ENCODE data around the gene TBC1D20. TPM values are rescaled to one million over a fixed set of nuclear protein-coding genes. Genes with fewer than 3 reads are reported as not detected.
A peak's percentile ranks its signal among the peaks of the same experiment; 100 is the strongest.

Gene TBC1D20
- total and polyA plus RNA-seq, 3 donors from 2014 or later = 43.5 to 52.6 (median 45.7) TPM

- WGBS, 2 donors = 55 to 56% methylated on average over 12 of the region's 12 CpGs
- Histone ChIP-seq H3K9me3 (no peaks in the 10 kb centered on the region), H3K36me3 (ENCODE audit: low read depth, missing control alignments) (no peaks in the 10 kb centered on the region), H3K4me3 (no peak overlapping the region), H3K4me1 (peaks cover 13% of the 10 kb centered on the region), H3K27me3 (no peaks in the 10 kb centered on the region), H3K27ac (peak overlapping the region in 1 of 2 donors; percentile 20)
- no peak for DNase-seq
- intact Hi-C loops (cut with DNase I; ENCODE audit: low total_unique reads) = no loop called here
- TF ChIP-seq POLR2A (IDR thresholded peaks at IDR 0.05) (no peak), CTCF (IDR thresholded peaks at IDR 0.05) (no peak)
Observed at GRCh38 chr20:444862-445426, 17.4 kb downstream of the TBC1D20 start.

- intact Hi-C loops (cut with DNase I; ENCODE audit: low total_unique reads) = no loop called here
- no peaks in the 10 kb centered on the region for H3K9me3 ChIP-seq
- H3K36me3 ChIP-seq (ENCODE audit: low read depth, missing control alignments) = no peaks in the 10 kb centered on the region
- H3K4me3 ChIP-seq = no peak overlapping the region
- no peak for TF ChIP-seq CTCF (IDR thresholded peaks at IDR 0.05)
- TF ChIP-seq POLR2A (IDR thresholded peaks at IDR 0.05) = no peak
- DNase-seq = no peak
- no peaks in the 10 kb centered on the region for H3K27me3 ChIP-seq
- peaks cover 13% of the 10 kb centered on the region for H3K4me1 ChIP-seq
- H3K27ac ChIP-seq = no peak overlapping the region
- 63% methylated on average over 3 of the region's 3 CpGs for WGBS, 2 donors
Observed at GRCh38 chr20:444117-444516, 18.2 kb downstream of the TBC1D20 start.

GRCh38 chr20:443223-443775, 19.0 kb downstream of the TBC1D20 start:
- no peaks in the 10 kb centered on the region for H3K9me3 ChIP-seq
- no peak for TF ChIP-seq CTCF (IDR thresholded peaks at IDR 0.05)
- TF ChIP-seq POLR2A (IDR thresholded peaks at IDR 0.05) = no peak
- no peaks in the 10 kb centered on the region for H3K36me3 ChIP-seq (ENCODE audit: low read depth, missing control alignments)
- intact Hi-C loops (cut with DNase I; ENCODE audit: low total_unique reads) = no loop called here
- no peak overlapping the region for H3K27ac ChIP-seq
- peaks cover 16% of the 10 kb centered on the region for H3K4me1 ChIP-seq
- 74 to 76% methylated on average over 4 of the region's 4 CpGs for WGBS, 2 donors
- no peaks in the 10 kb centered on the region for H3K27me3 ChIP-seq
- H3K4me3 ChIP-seq = no peak overlapping the region
- DNase-seq = no peak

GRCh38 chr20:440636-441035, 21.7 kb downstream of the TBC1D20 start:
- Histone ChIP-seq H3K27ac (no peak overlapping the region), H3K4me1 (peaks cover 16% of the 10 kb centered on the region), H3K4me3 (no peak overlapping the region), H3K9me3 (no peaks in the 10 kb centered on the region), H3K36me3 (ENCODE audit: low read depth, missing control alignments) (no peaks in the 10 kb centered on the region), H3K27me3 (no peaks in the 10 kb centered on the region)
- WGBS, 2 donors = 92 to 95% methylated on average over 13 of the region's 13 CpGs
- intact Hi-C loops (cut with DNase I; ENCODE audit: low total_unique reads) = no loop called here
- DNase-seq = no peak
- TF ChIP-seq CTCF (IDR thresholded peaks at IDR 0.05) (no peak), POLR2A (IDR thresholded peaks at IDR 0.05) (no peak)

- H3K9me3 ChIP-seq = no peaks in the 10 kb centered on the region
- no peaks in the 10 kb centered on the region for H3K27me3 ChIP-seq
- H3K36me3 ChIP-seq (ENCODE audit: low read depth, missing control alignments) = no peaks in the 10 kb centered on the region
- peaks cover 15% of the 10 kb centered on the region for H3K4me1 ChIP-seq
- H3K27ac ChIP-seq = no peak overlapping the region
- intact Hi-C loops (cut with DNase I; ENCODE audit: low total_unique reads) = no loop called here
- WGBS, 2 donors = 90 to 94% methylated on average over 7 of the region's 7 CpGs
- no peak for TF ChIP-seq POLR2A (IDR thresholded peaks at IDR 0.05)
- TF ChIP-seq CTCF (IDR thresholded peaks at IDR 0.05) = no peak
- no peak for DNase-seq
- H3K4me3 ChIP-seq = no peak overlapping the region
Observed at GRCh38 chr20:440148-440547, 22.2 kb downstream of the TBC1D20 start.
